A673 (cell line): ENCODE results near the gene NKIRAS2.

Experiments used
- EZH2 ChIP-seq: fragments of 200-600 bp; sonication (generic); IDR thresholded peaks from 2 replicates; pipeline ENCODE4 v1.6.1; 2017; ENCODE audit warnings: borderline replicate concordance, low read depth, mild to moderate bottlenecking, mixed read lengths, antibody characterized with exemption, low read length; ENCODE audit not compliant: poor library complexity, severe bottlenecking
- TF ChIP-seq, protein P1 (sequence below): fragments of 300-800, 200-600 bp; sonication (generic); conservative IDR thresholded peaks from 2 replicates; pipeline ENCODE4 v1.5.1; 2017; ENCODE audit warnings: low read depth, mild to moderate bottlenecking, antibody characterized with exemption, low read length, moderate library complexity, mixed read lengths

DNA sequence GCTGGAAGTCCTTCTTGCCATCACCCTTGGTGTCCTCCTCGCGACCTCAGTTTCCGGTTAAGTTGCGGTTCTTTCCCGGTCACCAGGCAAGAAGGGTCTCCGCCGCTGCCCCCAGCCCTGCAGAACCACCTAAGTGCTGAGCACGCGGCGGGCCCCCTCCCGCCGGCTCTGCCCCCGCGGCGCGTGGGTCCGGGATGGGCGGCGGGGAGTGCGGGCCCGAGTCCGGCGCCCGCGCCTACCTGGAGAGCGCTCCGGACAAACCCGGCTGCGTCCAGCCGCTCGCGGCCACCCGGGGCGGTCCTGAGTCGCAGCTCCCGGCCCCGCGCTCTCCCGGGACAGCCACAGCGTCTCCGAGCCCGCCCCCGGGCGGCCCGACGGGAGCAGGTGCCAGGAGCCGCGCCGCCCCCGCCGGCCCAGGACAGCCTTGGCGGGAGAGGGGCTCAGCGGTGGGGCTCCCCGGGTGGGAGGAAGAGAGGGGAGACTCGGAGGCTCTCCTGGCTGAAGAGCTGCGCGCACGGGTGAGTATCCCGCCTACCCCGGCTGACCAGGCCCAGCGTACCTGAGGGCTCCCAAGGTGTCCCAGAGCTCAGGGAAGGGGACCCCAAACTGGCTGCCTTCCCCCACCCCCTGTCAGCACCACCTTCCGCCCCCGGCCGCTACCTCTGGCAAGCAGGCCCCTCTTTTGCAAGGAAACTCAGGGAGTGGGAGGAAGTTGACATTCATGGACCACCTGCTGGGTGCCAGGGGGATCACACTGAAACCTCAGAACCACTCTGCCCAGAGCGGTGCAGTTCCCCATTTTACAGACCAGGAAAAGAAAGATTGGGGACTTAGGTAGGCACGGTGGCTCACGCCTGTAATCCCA lies 52.7 kb downstream of the NKIRAS2 start:
- TF ChIP-seq, protein P1, sequence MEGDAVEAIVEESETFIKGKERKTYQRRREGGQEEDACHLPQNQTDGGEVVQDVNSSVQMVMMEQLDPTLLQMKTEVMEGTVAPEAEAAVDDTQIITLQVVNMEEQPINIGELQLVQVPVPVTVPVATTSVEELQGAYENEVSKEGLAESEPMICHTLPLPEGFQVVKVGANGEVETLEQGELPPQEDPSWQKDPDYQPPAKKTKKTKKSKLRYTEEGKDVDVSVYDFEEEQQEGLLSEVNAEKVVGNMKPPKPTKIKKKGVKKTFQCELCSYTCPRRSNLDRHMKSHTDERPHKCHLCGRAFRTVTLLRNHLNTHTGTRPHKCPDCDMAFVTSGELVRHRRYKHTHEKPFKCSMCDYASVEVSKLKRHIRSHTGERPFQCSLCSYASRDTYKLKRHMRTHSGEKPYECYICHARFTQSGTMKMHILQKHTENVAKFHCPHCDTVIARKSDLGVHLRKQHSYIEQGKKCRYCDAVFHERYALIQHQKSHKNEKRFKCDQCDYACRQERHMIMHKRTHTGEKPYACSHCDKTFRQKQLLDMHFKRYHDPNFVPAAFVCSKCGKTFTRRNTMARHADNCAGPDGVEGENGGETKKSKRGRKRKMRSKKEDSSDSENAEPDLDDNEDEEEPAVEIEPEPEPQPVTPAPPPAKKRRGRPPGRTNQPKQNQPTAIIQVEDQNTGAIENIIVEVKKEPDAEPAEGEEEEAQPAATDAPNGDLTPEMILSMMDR: no peak
- no peak for TF ChIP-seq EZH2
